RWPE1 (cell line): ENCODE measurements around the gene BTRC.

Experiments used
- CTCF ChIA-PET: fragments of 350-600 bp; sonication (Branson Sonifier 250); formaldehyde crosslinking; extraction: SDS; loops from one replicate; lab custom pipeline; 2021; lab: Yijun Ruan, JAX
- POLR2A ChIA-PET: fragments of 400-600 bp; formaldehyde crosslinking; extraction: SDS; loops from one replicate; lab custom pipeline; 2020; ENCODE audit warnings: antibody characterized with exemption; ENCODE audit not compliant: low non-redundant PET; lab: Yijun Ruan, JAX
- DNase-seq: peaks from one replicate; pipeline ENCODE4 v3.0.0; 2012; ENCODE audit warnings: low spot score
- H3K27ac ChIP-seq: fragments of 450-650 bp; 2 replicates; pipeline ENCODE4 v1.5.1; 2017
- TF ChIP-seq, protein P1 (sequence below): fragments of 450-650 bp; conservative IDR thresholded peaks from 2 replicates; pipeline ENCODE4 v1.5.1; 2017; ENCODE audit warnings: low read depth, mild to moderate bottlenecking

BTRC gene

DNA sequence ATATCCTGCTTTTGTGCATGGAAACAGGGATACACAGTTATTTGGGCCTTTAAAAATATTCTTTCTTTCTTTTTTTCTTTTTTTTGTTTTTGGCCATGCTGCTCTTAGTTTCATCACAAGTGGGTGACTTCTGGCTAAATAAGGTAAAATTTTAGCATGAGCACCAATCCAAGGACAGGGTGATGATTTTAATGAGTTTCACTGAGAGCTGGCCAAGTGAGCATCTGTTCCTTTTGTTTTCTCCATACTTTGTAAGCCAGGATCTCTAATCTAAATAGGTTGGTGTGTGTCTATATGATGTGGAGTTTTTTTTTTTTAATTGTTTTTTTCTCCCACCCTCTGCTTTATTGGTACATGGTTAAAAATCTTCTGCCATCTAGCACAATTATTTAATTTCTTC, 127.3 kb downstream of the BTRC start:
- ChIA-PET CTCF (interaction anchor here (0.6 to 1.2 kb wide), 2 partner anchors 15 to 112 kb away, joined by 3 to 4 read pairs; no protein-coding TSS in a partner anchor), POLR2A (no interaction called here)
- TF ChIP-seq, protein P1, sequence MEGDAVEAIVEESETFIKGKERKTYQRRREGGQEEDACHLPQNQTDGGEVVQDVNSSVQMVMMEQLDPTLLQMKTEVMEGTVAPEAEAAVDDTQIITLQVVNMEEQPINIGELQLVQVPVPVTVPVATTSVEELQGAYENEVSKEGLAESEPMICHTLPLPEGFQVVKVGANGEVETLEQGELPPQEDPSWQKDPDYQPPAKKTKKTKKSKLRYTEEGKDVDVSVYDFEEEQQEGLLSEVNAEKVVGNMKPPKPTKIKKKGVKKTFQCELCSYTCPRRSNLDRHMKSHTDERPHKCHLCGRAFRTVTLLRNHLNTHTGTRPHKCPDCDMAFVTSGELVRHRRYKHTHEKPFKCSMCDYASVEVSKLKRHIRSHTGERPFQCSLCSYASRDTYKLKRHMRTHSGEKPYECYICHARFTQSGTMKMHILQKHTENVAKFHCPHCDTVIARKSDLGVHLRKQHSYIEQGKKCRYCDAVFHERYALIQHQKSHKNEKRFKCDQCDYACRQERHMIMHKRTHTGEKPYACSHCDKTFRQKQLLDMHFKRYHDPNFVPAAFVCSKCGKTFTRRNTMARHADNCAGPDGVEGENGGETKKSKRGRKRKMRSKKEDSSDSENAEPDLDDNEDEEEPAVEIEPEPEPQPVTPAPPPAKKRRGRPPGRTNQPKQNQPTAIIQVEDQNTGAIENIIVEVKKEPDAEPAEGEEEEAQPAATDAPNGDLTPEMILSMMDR, result no peak
- H3K27ac ChIP-seq, result no peak overlapping the region
- DNase-seq, result no peak

DNA sequence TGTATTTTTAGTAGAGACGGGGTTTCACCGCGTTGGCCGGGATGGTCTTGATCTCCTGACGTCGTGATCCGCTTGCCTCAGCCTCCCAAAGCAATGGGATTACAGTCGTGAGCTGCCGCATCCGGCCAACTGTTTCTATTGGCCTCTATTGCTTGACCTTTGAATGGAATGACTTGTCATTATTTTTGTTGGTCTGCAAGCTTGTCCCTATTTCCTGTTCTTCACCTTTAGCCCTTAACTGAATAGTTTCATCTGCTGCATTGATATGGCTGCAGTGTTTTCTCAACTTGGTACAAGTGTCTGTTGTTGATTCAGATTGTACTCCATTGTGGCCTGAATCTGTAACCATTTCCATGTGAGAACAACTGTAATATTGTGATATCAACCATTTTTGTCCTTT, 128.6 kb downstream of the BTRC start:
- CTCF ChIA-PET, result interaction anchor here (0.6 to 1.2 kb wide), 2 partner anchors 17 to 433 kb away, joined by 4 to 8 read pairs; no protein-coding TSS in a partner anchor
- POLR2A ChIA-PET, result no interaction called here
- no peak overlapping the region for H3K27ac ChIP-seq
- TF ChIP-seq, protein P1, result no peak
- DNase-seq, result no peak

DNA sequence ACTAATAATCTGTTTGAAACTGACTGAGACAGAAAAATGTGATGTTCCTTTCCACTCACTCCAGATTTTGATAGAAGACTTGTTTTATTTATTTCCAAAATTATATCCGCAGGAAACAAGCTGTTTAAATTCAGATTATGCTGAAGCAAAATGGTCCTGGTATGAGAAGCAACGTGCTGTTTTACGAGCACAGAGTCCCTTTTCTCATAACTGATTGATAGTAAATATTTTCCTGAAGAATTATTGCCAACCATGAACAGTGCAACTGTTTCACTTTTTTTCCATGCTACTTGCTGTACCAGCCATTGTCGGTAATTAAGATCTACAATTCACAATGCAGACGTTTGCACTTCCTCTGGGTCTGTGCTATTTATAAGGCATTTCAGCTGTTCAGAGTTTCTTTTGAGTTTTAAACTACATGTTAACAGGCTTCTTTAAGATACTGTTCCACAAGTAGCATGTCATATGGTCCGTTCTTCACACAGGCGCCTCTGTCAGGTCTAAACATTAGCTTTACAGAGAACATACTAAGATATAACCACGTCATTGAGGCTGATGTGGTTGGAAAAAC, 130.3 kb downstream of the BTRC start:
- POLR2A ChIA-PET, result no interaction called here
- DNase-seq, result no peak
- CTCF ChIA-PET, result interaction anchor here (0.6 to 2.2 kb wide), 3 partner anchors 17 to 162 kb away, joined by 3 to 5 read pairs (median 3); no protein-coding TSS in a partner anchor
- no peak overlapping the region for H3K27ac ChIP-seq
- TF ChIP-seq, protein P1, result no peak

DNA sequence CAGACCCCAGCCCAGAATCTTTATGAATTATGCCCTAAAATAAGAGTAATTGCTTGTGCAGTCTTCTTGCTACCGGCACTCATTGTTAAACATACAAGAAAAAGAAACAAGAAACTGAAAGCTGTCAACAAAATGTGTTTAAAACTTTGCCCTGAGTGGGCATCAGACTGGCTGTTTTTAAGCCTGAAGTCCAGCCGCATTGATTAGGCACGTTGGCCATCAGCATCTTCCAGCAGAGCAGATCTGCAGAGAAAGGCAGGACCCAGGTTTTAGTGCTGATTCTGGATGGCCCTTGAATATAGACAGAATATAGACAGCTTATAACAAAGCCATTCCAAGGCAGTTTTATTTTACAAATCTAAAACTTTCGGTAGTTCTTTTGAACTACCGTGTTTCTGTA, 131.2 kb downstream of the BTRC start:
- ChIA-PET POLR2A (no interaction called here), CTCF (interaction anchor here (0.6 to 2.2 kb wide), 2 partner anchors 18 to 271 kb away, joined by 3 to 5 read pairs; no protein-coding TSS in a partner anchor)
- no peak for DNase-seq
- H3K27ac ChIP-seq, result no peak overlapping the region
- TF ChIP-seq, protein P1, result no peak

DNA sequence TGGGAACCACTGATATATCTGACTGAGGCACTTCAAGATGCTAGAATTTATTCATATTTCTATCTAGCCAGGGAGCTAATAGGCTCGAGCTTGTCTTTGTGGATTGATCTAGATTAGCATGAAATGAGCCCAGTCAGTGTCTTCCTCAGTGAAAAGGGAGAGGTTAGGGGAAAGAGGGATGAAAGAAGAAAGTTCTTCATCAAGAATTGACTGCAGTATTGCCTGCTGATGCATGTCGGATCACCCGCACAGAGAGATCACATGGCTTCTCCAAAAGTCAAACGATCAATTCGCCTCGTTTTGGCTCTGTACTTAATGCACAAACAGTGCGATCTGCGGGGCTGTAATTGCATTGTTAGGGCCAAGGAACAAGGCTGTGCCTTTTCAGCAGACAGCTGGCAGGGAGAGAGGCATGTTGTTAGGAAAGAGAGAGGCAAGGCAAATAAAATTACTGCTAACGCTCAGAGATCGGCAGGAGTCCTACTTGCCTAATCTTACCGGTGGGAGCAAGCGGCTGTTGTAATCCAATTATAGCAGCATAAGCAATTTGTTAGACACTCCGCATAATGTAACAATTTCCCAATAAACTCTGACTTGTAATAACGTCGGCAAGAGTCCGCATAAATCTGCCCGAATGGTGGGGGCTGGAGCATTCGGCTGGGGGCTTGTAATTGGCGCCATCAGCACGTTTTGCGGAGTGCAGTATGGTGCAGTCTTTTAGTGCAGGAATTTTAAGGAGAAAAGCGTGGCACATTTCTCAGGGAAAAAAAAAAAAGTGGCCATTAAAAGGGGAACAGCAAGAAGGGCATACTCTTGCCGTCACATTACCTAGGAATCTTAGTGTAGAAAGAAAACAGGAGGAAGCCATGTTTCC, 132.0 kb downstream of the BTRC start:
- no peak for DNase-seq
- POLR2A ChIA-PET, result no interaction called here
- H3K27ac ChIP-seq, result no peak overlapping the region
- CTCF ChIA-PET, result interaction anchor here (0.5 to 2.2 kb wide), 2 partner anchors 19 to 703 kb away, joined by 3 to 5 read pairs; no protein-coding TSS in a partner anchor
- TF ChIP-seq, protein P1, result no peak

DNA sequence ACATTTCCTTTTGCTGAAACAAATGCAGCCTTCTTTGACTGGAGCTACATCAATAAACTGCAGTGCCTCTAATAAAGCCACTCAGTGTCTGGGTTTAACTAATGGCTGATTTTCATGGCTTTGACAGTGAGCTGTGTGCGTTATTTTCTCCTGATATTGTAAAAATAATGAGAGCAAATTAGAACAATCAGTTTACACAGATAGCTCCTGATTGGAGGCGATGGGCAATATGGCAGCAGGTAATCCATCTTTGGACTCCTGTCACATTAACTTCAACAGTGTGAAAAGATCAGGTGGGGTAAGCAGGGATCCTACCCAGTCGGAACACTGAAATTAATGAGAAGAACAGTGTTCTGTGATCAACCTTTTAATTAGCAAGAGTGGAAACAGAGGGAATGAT, 133.4 kb downstream of the BTRC start:
- ChIA-PET CTCF (interaction anchor here (0.8 to 1.3 kb wide), 2 partner anchors 22 to 25 kb away, joined by 3 to 4 read pairs; no protein-coding TSS in a partner anchor), POLR2A (no interaction called here)
- DNase-seq, result no peak
- TF ChIP-seq, protein P1, result no peak
- H3K27ac ChIP-seq, result no peak overlapping the region
